ENCODE data around the gene TFB2M.
A peak's percentile ranks its signal among the peaks of the same experiment; 100 is the strongest.
"Not testable (repeated sequence)": the region's sequence is repeated elsewhere in the genome, so short reads cannot be mapped to it uniquely, and the experiment has no call there.

TFB2M gene

DNA sequence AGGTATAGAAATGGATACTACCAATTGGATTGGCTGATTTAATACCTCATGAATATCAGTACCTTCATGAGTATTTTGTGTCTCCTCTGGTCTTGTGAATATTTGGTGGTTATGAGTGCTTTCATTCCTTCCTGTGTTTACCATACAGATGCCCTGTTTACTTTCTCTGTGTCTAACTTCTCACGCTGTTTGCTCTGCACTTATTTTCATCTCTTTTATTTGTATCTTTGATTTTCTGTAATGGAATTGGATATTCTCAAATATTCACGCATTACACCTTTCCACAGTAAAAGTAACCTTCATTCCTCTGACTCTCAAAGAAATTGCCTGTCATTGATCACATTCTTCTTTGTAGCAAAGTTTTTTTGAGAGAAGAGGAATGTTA lies 17.0 kb upstream of the TFB2M start:
- no peak for DNase-seq (ENCODE audit: low read depth)

DNA sequence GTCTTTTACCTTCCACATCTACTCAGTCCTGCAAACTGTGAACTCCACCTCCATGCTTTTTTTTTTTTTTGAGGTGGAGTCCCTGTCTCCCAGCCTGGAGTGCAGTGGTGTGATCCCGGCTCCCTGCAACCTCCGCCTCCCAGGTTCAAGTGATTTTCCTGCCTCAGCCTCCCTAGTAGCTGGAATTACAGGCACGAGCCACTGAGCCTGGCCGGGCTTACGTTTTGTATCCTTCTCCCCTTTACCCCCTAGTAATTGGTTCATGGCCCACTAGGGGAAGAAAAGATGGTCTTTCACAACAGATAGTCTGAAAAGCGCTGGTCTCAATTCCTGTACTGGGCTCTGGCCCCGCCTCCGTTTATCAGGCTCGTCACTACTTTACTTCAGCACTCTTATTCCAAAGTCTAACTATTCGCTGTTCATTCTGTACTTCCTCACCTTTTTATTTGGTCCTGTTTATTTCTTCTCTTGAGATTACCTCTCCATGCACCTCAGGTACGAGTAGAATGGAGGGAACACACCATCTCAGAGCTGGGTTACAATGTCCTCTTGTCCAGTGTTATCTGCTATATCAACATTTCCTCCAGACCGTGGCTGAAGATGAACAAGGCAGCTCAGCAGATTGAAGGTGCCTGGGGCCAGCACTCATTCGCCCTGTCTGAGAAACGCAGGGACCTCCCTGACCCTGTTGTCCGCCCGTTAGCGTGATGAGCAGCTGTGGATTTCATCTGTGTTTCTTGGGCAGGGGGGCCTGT lies 16.4 kb upstream of the TFB2M start:
- no peak for DNase-seq (ENCODE audit: low read depth)

GRCh38 chr1:246580497-246581370 lies 14.7 kb upstream of the TFB2M start:
- no peak for DNase-seq (ENCODE audit: low read depth)

DNA sequence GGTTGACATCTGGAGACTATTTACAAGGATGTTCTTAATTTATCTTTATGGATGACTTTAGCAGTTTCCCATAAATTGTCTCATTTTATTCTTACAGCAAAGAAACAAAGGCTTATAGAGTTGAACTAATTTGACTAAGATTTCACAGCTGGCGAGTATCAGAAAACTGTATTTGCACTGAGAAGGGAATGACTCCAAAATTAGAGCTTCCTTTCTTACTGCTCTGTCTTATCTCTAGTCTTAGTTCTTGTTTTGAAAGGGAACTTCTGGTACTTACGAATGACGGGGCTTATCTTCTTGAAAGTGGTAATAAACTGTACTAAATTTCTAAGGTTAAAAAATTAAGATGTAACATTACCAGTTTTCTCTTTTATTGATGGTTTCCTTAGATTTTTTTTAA lies 13.8 kb upstream of the TFB2M start:
- DNase-seq (ENCODE audit: low read depth): no peak

DNA sequence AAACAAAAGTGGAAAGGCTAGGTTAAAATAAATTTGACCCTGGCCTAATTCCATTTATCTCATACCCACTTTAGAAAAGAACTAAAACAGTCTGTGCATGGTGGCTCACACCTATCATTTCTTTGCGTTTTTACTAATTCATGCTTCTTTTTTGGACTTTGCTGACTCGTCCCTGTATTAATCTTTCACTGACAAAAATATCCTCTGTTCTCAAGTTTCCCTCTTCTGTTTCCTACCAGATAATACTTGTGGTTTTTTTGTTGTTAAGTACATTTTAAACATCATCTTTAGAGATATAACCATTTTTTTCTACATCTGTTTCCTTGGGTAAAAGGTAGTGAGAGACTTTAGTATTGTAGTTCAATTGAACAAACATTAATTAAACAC lies 11.7 kb upstream of the TFB2M start:
- DNase-seq (ENCODE audit: low read depth): no peak

GRCh38 chr1:246577082-246577719 lies 11.1 kb upstream of the TFB2M start:
- no peak for DNase-seq (ENCODE audit: low read depth)

DNA sequence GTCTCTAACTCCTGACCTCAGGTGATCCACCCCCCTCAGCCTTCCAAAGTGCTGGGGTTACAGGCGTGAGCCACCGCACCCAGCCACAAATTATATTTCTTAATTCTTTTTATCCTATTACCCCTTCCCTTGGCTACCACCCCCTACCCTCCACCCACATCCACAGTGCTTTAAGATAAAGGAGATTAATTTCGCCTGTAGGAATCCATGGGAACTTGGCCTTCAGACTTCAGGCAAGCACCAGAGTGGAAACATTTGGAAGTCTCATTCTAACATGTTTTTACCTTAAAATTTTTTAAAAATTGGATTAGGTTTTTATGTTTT lies 10.6 kb upstream of the TFB2M start:
- DNase-seq (ENCODE audit: low read depth): no peak

DNA sequence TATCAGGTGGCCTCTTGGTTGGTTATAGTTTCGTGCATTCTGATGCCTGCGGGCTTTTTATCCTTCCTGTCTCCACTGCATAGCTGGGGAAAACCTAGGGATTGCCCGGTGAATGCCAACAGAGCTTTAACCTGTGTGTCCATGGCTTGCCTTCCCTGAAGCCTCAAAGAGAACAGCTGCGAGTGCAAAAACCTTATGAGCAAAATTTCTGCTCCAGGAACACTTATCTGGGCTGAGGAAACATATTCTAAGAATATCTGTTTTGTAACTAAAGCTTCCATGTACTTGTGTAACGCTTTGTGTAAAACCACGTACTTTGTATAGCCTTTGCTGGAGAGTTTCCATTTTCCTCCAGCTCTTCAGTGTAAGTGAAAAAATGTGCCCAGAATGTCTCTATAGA lies 7.4 kb upstream of the TFB2M start:
- no peak for DNase-seq (ENCODE audit: low read depth)

DNA sequence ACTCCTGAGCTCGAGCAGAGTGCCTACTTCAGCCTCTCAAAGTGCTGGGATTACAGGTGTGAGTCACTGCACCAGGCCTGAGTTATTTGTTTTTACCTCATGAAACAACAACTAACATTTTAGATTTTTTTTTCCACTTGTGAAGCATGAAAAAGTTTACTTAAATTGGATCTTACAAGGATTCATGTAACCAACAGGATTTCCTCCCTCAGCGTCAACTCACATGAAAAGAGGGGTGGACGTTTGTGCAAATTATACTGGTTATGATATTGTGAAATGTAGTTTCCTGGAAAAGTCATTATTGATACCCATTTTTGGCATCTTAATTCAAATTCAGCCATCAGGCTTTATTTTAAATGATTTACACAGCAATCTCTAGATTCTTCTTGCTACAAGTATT lies 6.7 kb upstream of the TFB2M start:
- no peak for DNase-seq (ENCODE audit: low read depth)

GRCh38 chr1:246571953-246572352 lies 5.9 kb upstream of the TFB2M start:
- no peak for DNase-seq (ENCODE audit: low read depth)

DNA sequence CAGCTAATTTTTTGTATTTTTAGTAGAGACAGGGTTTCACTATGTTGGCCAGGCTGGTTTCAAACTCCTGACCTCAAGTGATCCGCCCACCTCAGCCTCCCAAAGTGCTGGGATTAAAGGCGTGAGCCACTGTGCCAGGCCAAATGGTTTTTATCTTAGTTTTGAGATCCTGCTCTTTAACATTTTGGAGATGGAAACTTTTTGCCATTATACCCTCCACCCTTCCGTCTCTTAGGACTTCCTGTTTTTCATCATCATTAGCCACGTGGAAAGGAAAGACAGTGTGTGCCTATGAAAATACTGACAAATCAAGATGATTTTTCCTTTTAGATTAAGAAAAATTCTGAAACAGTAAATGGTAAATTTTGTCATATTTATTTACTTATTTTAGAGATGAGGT lies 5.2 kb upstream of the TFB2M start:
- not testable (repeated sequence) for DNase-seq (ENCODE audit: low read depth)

DNA sequence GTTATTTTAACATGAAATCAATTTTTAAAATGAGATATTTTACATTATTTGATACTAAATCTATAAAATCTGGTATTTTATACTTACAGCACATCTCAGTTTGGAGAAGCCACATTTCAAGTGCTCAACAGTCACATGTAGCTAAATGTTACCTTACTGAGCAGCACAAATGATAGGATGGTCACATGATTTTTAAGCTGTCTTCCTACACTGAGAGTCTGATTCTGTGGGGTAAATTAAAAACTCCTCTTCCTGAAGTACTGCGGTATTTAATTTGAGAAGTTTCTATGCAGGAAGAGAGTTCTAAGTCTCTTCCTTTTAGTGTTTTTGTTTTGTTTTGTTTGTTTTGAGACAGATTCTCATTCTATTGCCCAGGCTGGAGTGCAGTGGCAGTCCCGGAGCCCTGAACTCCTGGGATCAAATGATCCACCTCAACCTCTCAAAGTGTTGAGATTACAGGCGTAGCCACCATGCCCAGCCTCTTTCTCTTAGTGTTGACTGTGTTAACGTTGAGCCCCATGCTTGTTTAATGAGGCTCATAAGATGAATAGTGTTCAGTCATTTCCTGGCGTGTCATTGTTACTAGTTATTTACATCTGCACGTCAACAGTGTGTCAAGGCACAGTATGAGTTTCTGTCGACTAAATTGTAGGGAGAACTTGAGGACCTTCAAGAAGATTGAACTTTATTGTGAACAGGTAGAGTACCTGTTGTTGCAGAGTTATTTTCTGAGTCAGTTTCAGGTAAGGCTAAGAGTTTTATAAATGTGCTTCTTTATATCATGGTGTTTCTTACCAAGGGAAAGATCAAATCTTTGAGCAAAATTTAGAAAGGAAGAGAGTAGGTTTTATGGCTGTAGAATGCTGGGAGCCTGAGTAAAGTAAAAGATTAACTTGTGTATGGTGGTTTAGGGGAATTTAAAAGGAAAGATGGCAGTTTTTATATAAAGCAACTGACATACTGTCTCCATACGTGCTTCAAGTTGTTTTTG lies 3.5 kb upstream of the TFB2M start:
- DNase-seq (ENCODE audit: low read depth): no peak

GRCh38 chr1:246567646-246568235 lies 1.7 kb upstream of the TFB2M start:
- no peak for DNase-seq (ENCODE audit: low read depth)

DNA sequence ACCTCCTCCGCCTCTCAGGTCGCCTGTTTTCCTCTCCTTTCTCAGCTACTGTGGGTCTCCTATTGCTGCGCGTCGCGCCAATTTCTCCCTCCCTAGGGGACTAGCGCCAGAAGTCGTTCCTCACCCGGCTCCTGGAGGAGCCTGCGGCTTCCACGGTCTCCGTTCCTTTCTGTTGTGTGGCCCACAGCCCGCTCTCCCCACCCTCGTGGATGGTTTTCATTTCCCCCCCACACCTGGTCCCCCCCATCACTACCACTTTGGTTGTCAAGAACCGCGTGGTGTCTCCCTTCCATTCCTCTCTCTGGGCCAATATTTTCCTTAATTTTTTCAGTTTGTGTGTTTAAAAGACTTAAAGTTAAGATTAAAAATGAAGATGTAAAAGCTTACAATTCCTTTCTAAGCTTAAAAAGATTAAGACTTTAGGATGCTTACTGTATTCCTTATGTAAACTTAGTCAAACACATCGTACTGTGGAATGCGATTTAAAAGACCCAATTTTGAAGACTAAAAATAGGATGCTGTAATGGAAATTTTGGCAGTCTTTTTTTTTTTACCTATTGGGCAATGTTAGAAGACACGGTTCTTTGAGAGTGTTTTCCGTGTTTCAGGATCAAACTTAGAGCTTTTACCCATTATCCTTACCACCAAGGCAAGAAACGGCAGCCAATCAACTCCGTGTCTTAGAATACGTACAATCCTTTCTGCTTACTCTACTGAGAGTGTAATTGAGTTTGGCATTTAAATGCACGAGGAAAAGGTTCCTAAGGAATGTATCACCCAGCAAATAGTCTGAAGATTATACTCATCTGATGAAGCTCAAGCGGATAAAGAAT lies 968 bp upstream of the TFB2M start:
- DNase-seq (ENCODE audit: low read depth): peak; percentile 42

- DNase-seq (ENCODE audit: low read depth): no peak
Measured at GRCh38 chr1:246565751-246566127, 322 bp downstream of the TFB2M start.

DNA sequence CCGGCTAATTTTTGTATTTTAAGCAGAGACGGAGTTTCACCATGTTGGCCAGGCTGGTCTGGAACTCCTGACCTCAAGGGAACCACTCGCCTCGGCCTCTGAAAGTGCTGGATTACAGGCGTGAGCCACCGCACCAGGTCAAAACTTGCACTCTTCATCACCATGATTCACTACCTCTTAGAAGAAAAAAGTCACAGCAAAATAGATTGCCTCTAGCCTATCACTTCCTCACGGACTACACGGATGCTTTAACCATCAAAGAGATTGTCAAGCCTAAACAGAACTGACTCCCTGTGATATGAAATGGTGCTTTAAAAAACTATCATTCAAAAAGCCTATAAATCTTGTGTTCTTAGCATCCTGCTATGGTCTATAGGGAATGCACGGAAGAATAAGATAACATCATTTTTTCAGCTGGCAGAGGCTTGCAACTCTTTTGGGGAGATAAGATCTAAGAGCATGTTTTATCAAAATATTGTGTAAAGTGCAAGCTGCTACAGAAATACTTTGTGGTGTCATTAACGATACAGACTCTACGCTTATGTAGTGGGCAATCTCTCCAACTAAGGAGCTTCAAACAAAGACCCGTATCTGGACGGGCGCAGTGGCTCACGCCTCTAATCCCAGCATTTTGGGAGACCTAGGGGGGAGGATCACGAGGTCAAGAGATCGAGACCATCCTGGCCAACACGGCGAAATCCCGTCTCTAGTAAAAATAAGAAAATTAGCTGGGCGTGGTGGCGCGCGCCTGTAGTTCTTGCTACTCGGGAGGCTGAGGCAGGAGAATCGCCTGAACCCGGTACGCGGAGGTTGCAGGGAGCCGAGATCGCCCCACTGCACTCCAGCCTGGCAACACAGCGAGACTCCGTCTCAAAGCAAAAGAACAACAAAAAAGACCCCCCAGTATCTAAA lies 966 bp downstream of the TFB2M start:
- no peak for DNase-seq (ENCODE audit: low read depth)

GRCh38 chr1:246560833-246561232 lies 5.2 kb downstream of the TFB2M start:
- DNase-seq (ENCODE audit: low read depth): not testable (repeated sequence)

GRCh38 chr1:246559310-246559709 lies 6.8 kb downstream of the TFB2M start:
- DNase-seq (ENCODE audit: low read depth): no peak

- DNase-seq (ENCODE audit: low read depth): no peak
Measured at GRCh38 chr1:246558041-246558440, 8.0 kb downstream of the TFB2M start.

DNA sequence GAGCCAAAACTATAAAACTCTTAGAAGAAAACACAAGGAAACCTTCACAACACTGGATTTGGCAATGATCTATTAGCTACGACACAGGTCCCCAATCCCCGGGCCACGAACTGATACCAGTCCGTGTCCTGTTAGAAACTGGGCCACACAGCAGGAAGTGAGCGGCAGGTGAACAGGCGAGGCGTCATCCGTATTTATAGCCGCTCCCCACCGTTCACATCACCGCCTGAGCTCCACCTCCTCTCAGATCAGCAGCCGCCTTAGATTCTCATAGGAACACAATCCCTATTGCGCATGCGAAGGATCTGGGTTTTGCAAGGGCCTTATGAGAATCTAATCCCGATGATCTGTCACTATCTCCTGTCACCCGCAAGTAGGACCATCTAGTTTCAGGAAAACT lies 11.9 kb downstream of the TFB2M start:
- no peak for DNase-seq (ENCODE audit: low read depth)

All from fibroblast of the conjunctiva (primary cell).